ENCODE data around the gene FDXACB1. TPM values are rescaled to one million over a fixed set of nuclear protein-coding genes. Genes with fewer than 3 reads are reported as not detected.

The FDXACB1 gene
- total and polyA plus RNA-seq, 9 of the 15 experiments (the other 6 are each of a cell fraction or from before 2014, with no cell fraction given) = 3.2 to 7.5 (median 5.3) TPM

- TF ChIP-seq MED1 (CRISPR knock-in tag; IDR thresholded peaks at IDR 0.05; ENCODE audit: borderline replicate concordance) = no peak
- TF ChIP-seq ZNF165 (CRISPR knock-in tag; IDR thresholded peaks at IDR 0.05; ENCODE audit: borderline replicate concordance) = no peak
- 0 out of 2 replicates have a peak, but pooled peaks have one; percentile 15 for TF ChIP-seq GABPA (tag; conservative IDR thresholded peaks at IDR 0.05; ENCODE audit: low read depth)
- TF ChIP-seq NFXL1 (CRISPR knock-in tag; IDR thresholded peaks at IDR 0.05) = no peak
- TF ChIP-seq, protein P1, sequence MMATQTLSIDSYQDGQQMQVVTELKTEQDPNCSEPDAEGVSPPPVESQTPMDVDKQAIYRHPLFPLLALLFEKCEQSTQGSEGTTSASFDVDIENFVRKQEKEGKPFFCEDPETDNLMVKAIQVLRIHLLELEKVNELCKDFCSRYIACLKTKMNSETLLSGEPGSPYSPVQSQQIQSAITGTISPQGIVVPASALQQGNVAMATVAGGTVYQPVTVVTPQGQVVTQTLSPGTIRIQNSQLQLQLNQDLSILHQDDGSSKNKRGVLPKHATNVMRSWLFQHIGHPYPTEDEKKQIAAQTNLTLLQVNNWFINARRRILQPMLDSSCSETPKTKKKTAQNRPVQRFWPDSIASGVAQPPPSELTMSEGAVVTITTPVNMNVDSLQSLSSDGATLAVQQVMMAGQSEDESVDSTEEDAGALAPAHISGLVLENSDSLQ (IDR thresholded peaks at IDR 0.05) = peak; percentile 45
- no peak for TF ChIP-seq SMARCA5 (IDR thresholded peaks at IDR 0.05)
- peak; percentile 42; the same call in 1 of the 2 replicates for TF ChIP-seq NFRKB (IDR thresholded peaks at IDR 0.05; ENCODE audit: low read depth)
- 0 out of 2 replicates have a peak, but pooled peaks have one; percentile 12 for TF ChIP-seq SMARCE1 (IDR thresholded peaks at IDR 0.05)
- no peak for TF ChIP-seq E2F6 (IDR thresholded peaks at IDR 0.05; ENCODE audit: borderline replicate concordance in 1 of 2, extremely low read depth in 1 of 2, insufficient read depth in 1 of 2, insufficient read length in 1 of 2, low read depth in 1 of 2, low read length in 1 of 2, poor library complexity in 1 of 2, severe bottlenecking in 1 of 2)
- no peak for TF ChIP-seq THRAP3 (IDR thresholded peaks at IDR 0.05; ENCODE audit: borderline replicate concordance)
- TF ChIP-seq, protein P2, sequence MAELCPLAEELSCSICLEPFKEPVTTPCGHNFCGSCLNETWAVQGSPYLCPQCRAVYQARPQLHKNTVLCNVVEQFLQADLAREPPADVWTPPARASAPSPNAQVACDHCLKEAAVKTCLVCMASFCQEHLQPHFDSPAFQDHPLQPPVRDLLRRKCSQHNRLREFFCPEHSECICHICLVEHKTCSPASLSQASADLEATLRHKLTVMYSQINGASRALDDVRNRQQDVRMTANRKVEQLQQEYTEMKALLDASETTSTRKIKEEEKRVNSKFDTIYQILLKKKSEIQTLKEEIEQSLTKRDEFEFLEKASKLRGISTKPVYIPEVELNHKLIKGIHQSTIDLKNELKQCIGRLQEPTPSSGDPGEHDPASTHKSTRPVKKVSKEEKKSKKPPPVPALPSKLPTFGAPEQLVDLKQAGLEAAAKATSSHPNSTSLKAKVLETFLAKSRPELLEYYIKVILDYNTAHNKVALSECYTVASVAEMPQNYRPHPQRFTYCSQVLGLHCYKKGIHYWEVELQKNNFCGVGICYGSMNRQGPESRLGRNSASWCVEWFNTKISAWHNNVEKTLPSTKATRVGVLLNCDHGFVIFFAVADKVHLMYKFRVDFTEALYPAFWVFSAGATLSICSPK (IDR thresholded peaks at IDR 0.05; ENCODE audit: borderline replicate concordance) = 0 out of 2 replicates have a peak, but pooled peaks have one; percentile 45
- TF ChIP-seq MCM7 (IDR thresholded peaks at IDR 0.05) = no peak
- TF ChIP-seq, protein P3, sequence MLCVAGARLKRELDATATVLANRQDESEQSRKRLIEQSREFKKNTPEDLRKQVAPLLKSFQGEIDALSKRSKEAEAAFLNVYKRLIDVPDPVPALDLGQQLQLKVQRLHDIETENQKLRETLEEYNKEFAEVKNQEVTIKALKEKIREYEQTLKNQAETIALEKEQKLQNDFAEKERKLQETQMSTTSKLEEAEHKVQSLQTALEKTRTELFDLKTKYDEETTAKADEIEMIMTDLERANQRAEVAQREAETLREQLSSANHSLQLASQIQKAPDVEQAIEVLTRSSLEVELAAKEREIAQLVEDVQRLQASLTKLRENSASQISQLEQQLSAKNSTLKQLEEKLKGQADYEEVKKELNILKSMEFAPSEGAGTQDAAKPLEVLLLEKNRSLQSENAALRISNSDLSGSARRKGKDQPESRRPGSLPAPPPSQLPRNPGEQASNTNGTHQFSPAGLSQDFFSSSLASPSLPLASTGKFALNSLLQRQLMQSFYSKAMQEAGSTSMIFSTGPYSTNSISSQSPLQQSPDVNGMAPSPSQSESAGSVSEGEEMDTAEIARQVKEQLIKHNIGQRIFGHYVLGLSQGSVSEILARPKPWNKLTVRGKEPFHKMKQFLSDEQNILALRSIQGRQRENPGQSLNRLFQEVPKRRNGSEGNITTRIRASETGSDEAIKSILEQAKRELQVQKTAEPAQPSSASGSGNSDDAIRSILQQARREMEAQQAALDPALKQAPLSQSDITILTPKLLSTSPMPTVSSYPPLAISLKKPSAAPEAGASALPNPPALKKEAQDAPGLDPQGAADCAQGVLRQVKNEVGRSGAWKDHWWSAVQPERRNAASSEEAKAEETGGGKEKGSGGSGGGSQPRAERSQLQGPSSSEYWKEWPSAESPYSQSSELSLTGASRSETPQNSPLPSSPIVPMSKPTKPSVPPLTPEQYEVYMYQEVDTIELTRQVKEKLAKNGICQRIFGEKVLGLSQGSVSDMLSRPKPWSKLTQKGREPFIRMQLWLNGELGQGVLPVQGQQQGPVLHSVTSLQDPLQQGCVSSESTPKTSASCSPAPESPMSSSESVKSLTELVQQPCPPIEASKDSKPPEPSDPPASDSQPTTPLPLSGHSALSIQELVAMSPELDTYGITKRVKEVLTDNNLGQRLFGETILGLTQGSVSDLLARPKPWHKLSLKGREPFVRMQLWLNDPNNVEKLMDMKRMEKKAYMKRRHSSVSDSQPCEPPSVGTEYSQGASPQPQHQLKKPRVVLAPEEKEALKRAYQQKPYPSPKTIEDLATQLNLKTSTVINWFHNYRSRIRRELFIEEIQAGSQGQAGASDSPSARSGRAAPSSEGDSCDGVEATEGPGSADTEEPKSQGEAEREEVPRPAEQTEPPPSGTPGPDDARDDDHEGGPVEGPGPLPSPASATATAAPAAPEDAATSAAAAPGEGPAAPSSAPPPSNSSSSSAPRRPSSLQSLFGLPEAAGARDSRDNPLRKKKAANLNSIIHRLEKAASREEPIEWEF (CRISPR knock-in tag; IDR thresholded peaks at IDR 0.05) = no peak
- TF ChIP-seq ZNF121 (CRISPR knock-in tag; conservative IDR thresholded peaks at IDR 0.05) = no peak
- no peak for TF ChIP-seq EWSR1 (IDR thresholded peaks at IDR 0.05; ENCODE audit: borderline replicate concordance, low read depth, partially characterized antibody)
- no peak for TF ChIP-seq ZFP1 (CRISPR knock-in tag; IDR thresholded peaks at IDR 0.05)
- TF ChIP-seq POLR2B (IDR thresholded peaks at IDR 0.05; ENCODE audit: low read depth, partially characterized antibody) = peak; percentile 33
- TF ChIP-seq GATA2 (CRISPR knock-in tag; IDR thresholded peaks at IDR 0.05) = no peak
- no peak for TF ChIP-seq RUNX1 (IDR thresholded peaks at IDR 0.05; ENCODE audit: low read depth)
- TF ChIP-seq ZKSCAN1 (IDR thresholded peaks at IDR 0.05; ENCODE audit: low read depth, low read length) = no peak
- TF ChIP-seq HDGF (IDR thresholded peaks at IDR 0.05) = 0 out of 2 replicates have a peak, but pooled peaks have one; percentile 15
- no peak for TF ChIP-seq RAD51 (IDR thresholded peaks at IDR 0.05; ENCODE audit: borderline replicate concordance, low read depth)
Measured at GRCh38 chr11:111871693-111872161, 7.2 kb downstream of the FDXACB1 start (continued).

Measured in K562 (cell line).